HepG2 (cell line): ENCODE data around the gene LYZL6. TPM values are rescaled to one million over a fixed set of nuclear protein-coding genes. Genes with fewer than 3 reads are reported as not detected.

ENCODE experiments used
- CBFB ChIP-seq: sonication (generic); formaldehyde crosslinking; IDR thresholded peaks from 2 replicates; pipeline ENCODE4 v1.4.0; 2020; ENCODE audit warnings: missing genetic modification reagents
- MAF1 ChIP-seq: sonication (generic); formaldehyde crosslinking; IDR thresholded peaks from 2 replicates; pipeline ENCODE4 v1.5.0; 2020; ENCODE audit warnings: missing genetic modification reagents, borderline replicate concordance
- MXD3 ChIP-seq: IDR thresholded peaks from 2 replicates; pipeline ENCODE4 v1.6.1; 2016; ENCODE audit warnings: mild to moderate bottlenecking, missing biosample characterization, missing genetic modification reagents
- NAIF1 ChIP-seq: sonication (generic); formaldehyde crosslinking; IDR thresholded peaks from 2 replicates; pipeline ENCODE4 v1.5.0; 2020; ENCODE audit warnings: mild to moderate bottlenecking, missing genetic modification reagents, borderline replicate concordance
- NFATC3 ChIP-seq: sonication (generic); formaldehyde crosslinking; IDR thresholded peaks from 2 replicates; pipeline ENCODE4 v1.5.1; 2020; ENCODE audit warnings: mild to moderate bottlenecking, missing genetic modification reagents
- NFYC ChIP-seq: IDR thresholded peaks from 2 replicates; pipeline ENCODE4 v1.6.1; 2016; ENCODE audit warnings: missing genetic modification reagents, missing compliant biosample characterization
- REPIN1 ChIP-seq: sonication (generic); formaldehyde crosslinking; IDR thresholded peaks from 2 replicates; pipeline ENCODE4 v1.8.0; 2022; ENCODE audit warnings: missing genetic modification reagents, low read depth, mild to moderate bottlenecking, borderline replicate concordance
- RFXANK ChIP-seq: IDR thresholded peaks from 2 replicates; pipeline ENCODE4 v1.6.1; 2016
- RXRA ChIP-seq: sonication (generic); formaldehyde crosslinking; IDR thresholded peaks from 2 replicates; pipeline ENCODE4 v1.5.1; 2020; ENCODE audit warnings: missing genetic modification reagents
- SIN3A ChIP-seq: IDR thresholded peaks from 2 replicates; pipeline ENCODE4 v1.6.1; 2011; ENCODE audit warnings: low read depth, mild to moderate bottlenecking, control low read depth, low read length, borderline replicate concordance
- TCF12 ChIP-seq, 2 experiments: fragments of 450-650 bp in 1 of 2; sonication (generic) in 1 of 2; formaldehyde crosslinking in 1 of 2; IDR thresholded peaks; 2 replicates each; pipeline versions ENCODE4 v1.6.1 to v1.8.0; 2017 to 2022; ENCODE audit warnings: antibody characterized with exemption in 1 of 2, mild to moderate bottlenecking in 1 of 2, missing genetic modification reagents in 1 of 2, moderate library complexity in 1 of 2
- TCF7L2 ChIP-seq: IDR thresholded peaks from 2 replicates; pipeline ENCODE4 v1.6.1; 2011; ENCODE audit warnings: mild to moderate bottlenecking, low read depth, low read length, moderate library complexity
- TSC22D2 ChIP-seq: sonication (generic); formaldehyde crosslinking; IDR thresholded peaks from 2 replicates; pipeline ENCODE4 v1.5.1; 2020; ENCODE audit warnings: missing genetic modification reagents, mild to moderate bottlenecking, borderline replicate concordance
- ZBTB7A ChIP-seq: sonication (generic); formaldehyde crosslinking; IDR thresholded peaks from 2 replicates; pipeline ENCODE4 v1.8.0; 2022; ENCODE audit warnings: mild to moderate bottlenecking, missing genetic modification reagents
- ZFP62 ChIP-seq: sonication (generic); formaldehyde crosslinking; IDR thresholded peaks from 2 replicates; pipeline ENCODE4 v1.4.0; 2020; ENCODE audit warnings: missing genetic modification reagents
- ZNF496 ChIP-seq: sonication (generic); formaldehyde crosslinking; IDR thresholded peaks from 2 replicates; pipeline ENCODE4 v1.8.1; 2023; ENCODE audit warnings: mild to moderate bottlenecking, moderate library complexity, missing genetic modification reagents; ENCODE audit not compliant: insufficient replicate concordance
- ZNF501 ChIP-seq: sonication (generic); formaldehyde crosslinking; IDR thresholded peaks from 2 replicates; pipeline ENCODE4 v1.5.1; 2020; ENCODE audit warnings: mild to moderate bottlenecking, moderate library complexity, missing genetic modification reagents
- ZNF629 ChIP-seq: sonication (generic); formaldehyde crosslinking; conservative IDR thresholded peaks from 2 replicates; pipeline ENCODE4 v1.5.0; 2020; ENCODE audit warnings: missing genetic modification reagents
- ZNF788 ChIP-seq: sonication (generic); formaldehyde crosslinking; IDR thresholded peaks from 2 replicates; pipeline ENCODE4 v1.5.0; 2020; ENCODE audit warnings: mild to moderate bottlenecking, missing genetic modification reagents, borderline replicate concordance
- polyA plus RNA-seq, 8 experiments: library from polyadenylated mRNA; depleted of rRNA in 3 of 8; stranded (reverse) in 7 of 8; unstranded in 1 of 8; fragments of >200 nt; fragmentation: Illumina TruSeq in 4 of 8; extraction: Trizol in 4 of 8; gene quantifications; 2 replicates each; pipeline versions ENCODE4 v1.2.1 to v1.2.3, GENCODE V29; 2011 to 2016; ENCODE audit warnings: low read depth in 4 of 8, missing spikeins in 1 of 8, mixed read lengths in 1 of 8; ENCODE audit not compliant: insufficient read depth in 1 of 8
- total RNA-seq, 5 experiments: library from RNA; depleted of rRNA; stranded (reverse); fragments of >200 nt; fragmentation: Illumina TruSeq; extraction: Trizol; gene quantifications; 2 replicates each; pipeline ENCODE4 v1.2.3, GENCODE V29; 2016; ENCODE audit warnings: low read depth in 1 of 5
- TF ChIP-seq, protein P1 (sequence below): sonication (generic); formaldehyde crosslinking; IDR thresholded peaks from 2 replicates; pipeline ENCODE4 v1.5.0; 2020; ENCODE audit warnings: mild to moderate bottlenecking, missing genetic modification reagents
- TF ChIP-seq, protein P2 (sequence below): IDR thresholded peaks from 2 replicates; pipeline ENCODE4 v1.6.1; 2012; ENCODE audit warnings: low read depth, low read length, improper control_type of control experiment
- TF ChIP-seq, protein P3 (sequence below): sonication (generic); formaldehyde crosslinking; IDR thresholded peaks from 2 replicates; pipeline ENCODE4 v1.4.0; 2020; ENCODE audit warnings: missing genetic modification reagents
- TF ChIP-seq, protein P4 (sequence below): sonication (generic); formaldehyde crosslinking; IDR thresholded peaks from 2 replicates; pipeline ENCODE4 v1.4.0; 2020; ENCODE audit warnings: missing genetic modification reagents

Gene LYZL6
- total and polyA plus RNA-seq, 2 of the 13 experiments (the other 11 are each of a cell fraction or from before 2014, with no cell fraction given): not detected

DNA sequence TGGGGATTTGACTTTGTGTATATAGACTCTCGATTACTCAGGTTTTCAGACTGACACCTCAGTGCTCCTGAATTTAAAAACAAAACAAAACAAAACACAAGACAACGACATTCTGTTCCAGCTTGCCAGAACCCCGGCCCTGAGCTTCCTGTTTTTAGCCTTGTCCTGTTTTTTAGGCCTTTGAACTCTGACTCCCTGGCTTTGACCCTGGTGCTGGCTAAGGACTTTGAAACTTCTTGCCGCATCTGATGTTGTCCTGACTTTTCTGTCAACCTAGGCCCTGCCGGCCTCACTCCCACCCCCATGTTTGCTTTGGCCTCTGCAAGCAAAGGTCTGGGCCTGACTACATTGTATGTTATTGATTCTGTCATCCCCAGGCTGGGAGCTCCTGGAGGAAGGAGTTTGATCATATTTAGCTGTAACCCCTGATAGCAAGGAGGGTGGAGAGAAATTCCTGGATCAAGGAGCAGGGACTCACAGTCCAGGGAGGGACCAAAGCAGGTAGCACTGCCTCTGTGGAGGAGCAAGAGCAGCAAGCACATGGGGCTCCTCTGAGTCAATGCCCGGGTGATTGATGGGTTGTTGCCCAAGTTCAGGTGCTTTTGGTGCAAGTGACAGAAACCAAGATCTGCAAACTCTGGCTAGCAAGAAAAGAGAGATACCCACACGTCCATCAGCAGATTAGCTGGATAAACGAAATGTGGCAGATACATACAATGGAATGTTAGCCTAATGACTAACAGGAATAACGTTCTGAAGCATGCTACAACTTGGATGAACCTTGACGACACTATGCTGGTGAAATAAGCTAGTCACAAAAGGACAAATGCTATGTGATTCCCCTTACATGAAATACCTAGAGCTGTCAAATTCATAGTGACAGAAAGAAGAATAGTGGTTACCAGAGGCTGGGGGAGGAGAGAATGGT, 30.1 kb upstream of the LYZL6 start (continued):
- TF ChIP-seq SIN3A (peak; percentile 75; the same call in 1 of the 2 replicates), NAIF1 (CRISPR knock-in tag) (no peak), ZNF788 (CRISPR knock-in tag) (peak; percentile 90; the same call in 1 of the 2 replicates), ZFP62 (CRISPR knock-in tag) (no peak), MAF1 (no peak), TCF12 (IDR thresholded peaks at IDR 0.05) (no peak), TCF12 (CRISPR knock-in tag; IDR thresholded peaks at IDR 0.05) (peak; percentile 98), REPIN1 (CRISPR knock-in tag) (peak; percentile 88; the same call in 1 of the 2 replicates), TCF7L2 (peak; percentile 82), ZBTB7A (peak; percentile 85; the same call in 1 of the 2 replicates), ZNF501 (CRISPR knock-in tag) (peak; percentile 67), TSC22D2 (peak; percentile 73; the same call in 1 of the 2 replicates), ZNF629 (peak; percentile 50; the same call in 1 of the 2 replicates), RFXANK (CRISPR knock-in tag) (0 out of 2 replicates have a peak, but pooled peaks have one; percentile 55), CBFB (CRISPR knock-in tag) (peak; percentile 92), ZNF496 (CRISPR knock-in tag) (no peak), NFATC3 (CRISPR knock-in tag) (no peak), MXD3 (CRISPR knock-in tag) (0 out of 2 replicates have a peak, but pooled peaks have one; percentile 65), RXRA (peak; percentile 99), NFYC (CRISPR knock-in tag) (peak; percentile 23; the same call in 1 of the 2 replicates)
- TF ChIP-seq, protein P1, sequence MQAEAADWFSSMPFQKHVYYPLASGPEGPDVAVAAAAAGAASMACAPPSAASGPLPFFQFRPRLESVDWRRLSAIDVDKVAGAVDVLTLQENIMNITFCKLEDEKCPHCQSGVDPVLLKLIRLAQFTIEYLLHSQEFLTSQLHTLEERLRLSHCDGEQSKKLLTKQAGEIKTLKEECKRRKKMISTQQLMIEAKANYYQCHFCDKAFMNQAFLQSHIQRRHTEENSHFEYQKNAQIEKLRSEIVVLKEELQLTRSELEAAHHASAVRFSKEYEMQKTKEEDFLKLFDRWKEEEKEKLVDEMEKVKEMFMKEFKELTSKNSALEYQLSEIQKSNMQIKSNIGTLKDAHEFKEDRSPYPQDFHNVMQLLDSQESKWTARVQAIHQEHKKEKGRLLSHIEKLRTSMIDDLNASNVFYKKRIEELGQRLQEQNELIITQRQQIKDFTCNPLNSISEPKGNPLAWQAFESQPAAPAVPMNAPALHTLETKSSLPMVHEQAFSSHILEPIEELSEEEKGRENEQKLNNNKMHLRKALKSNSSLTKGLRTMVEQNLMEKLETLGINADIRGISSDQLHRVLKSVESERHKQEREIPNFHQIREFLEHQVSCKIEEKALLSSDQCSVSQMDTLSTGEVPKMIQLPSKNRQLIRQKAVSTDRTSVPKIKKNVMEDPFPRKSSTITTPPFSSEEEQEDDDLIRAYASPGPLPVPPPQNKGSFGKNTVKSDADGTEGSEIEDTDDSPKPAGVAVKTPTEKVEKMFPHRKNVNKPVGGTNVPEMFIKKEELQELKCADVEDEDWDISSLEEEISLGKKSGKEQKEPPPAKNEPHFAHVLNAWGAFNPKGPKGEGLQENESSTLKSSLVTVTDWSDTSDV (CRISPR knock-in tag): no peak
- TF ChIP-seq, protein P2, sequence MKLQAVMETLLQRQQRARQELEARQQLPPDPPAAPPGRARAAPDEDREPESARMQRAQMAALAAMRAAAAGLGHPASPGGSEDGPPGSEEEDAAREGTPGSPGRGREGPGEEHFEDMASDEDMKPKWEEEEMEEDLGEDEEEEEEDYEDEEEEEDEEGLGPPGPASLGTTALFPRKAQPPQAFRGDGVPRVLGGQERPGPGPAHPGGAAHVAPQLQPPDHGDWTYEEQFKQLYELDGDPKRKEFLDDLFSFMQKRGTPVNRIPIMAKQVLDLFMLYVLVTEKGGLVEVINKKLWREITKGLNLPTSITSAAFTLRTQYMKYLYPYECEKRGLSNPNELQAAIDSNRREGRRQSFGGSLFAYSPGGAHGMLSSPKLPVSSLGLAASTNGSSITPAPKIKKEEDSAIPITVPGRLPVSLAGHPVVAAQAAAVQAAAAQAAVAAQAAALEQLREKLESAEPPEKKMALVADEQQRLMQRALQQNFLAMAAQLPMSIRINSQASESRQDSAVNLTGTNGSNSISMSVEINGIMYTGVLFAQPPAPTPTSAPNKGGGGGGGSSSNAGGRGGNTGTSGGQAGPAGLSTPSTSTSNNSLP: peak; percentile 54
- TF ChIP-seq, protein P3, sequence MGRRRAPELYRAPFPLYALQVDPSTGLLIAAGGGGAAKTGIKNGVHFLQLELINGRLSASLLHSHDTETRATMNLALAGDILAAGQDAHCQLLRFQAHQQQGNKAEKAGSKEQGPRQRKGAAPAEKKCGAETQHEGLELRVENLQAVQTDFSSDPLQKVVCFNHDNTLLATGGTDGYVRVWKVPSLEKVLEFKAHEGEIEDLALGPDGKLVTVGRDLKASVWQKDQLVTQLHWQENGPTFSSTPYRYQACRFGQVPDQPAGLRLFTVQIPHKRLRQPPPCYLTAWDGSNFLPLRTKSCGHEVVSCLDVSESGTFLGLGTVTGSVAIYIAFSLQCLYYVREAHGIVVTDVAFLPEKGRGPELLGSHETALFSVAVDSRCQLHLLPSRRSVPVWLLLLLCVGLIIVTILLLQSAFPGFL (CRISPR knock-in tag): no peak
- TF ChIP-seq, protein P4, sequence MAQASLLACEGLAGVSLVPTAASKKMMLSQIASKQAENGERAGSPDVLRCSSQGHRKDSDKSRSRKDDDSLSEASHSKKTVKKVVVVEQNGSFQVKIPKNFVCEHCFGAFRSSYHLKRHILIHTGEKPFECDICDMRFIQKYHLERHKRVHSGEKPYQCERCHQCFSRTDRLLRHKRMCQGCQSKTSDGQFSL (CRISPR knock-in tag): no peak
